GM19023 (cell line): ENCODE measurements around the gene SLC35D3.
"Not testable (repeated sequence)": the region's sequence is repeated elsewhere in the genome, so short reads cannot be mapped to it uniquely, and the experiment has no call there.

Experiments used
- ATAC-seq: cut with Tn5 transposase; IDR thresholded peaks from one replicate; pipeline ENCODE4 v1.9.1; 2021; ENCODE audit warnings: mild to moderate bottlenecking, moderate library complexity; ENCODE audit not compliant: unreplicated experiment

The SLC35D3 gene

DNA sequence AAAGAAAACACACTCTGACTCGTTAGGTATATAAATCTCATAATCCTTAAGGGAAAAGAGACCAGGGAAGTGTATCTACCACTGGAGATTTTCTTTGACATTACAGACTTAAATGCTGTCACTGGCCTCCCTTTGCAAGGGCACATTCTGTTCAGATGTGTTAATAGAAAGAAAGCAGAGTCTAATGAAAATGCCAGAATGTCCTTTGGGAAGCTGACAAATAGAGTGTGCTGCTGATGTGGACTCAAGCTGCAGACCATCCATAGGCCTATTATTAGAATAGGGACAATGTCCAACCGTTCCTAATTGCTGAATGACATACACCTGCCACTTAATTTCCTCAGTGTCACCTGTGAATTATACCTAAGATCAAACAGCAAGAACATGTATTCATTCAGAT, 41.2 kb downstream of the SLC35D3 start:
- no peak for ATAC-seq

GRCh38 chr6:136964398-136964797, 42.3 kb downstream of the SLC35D3 start:
- no peak for ATAC-seq

DNA sequence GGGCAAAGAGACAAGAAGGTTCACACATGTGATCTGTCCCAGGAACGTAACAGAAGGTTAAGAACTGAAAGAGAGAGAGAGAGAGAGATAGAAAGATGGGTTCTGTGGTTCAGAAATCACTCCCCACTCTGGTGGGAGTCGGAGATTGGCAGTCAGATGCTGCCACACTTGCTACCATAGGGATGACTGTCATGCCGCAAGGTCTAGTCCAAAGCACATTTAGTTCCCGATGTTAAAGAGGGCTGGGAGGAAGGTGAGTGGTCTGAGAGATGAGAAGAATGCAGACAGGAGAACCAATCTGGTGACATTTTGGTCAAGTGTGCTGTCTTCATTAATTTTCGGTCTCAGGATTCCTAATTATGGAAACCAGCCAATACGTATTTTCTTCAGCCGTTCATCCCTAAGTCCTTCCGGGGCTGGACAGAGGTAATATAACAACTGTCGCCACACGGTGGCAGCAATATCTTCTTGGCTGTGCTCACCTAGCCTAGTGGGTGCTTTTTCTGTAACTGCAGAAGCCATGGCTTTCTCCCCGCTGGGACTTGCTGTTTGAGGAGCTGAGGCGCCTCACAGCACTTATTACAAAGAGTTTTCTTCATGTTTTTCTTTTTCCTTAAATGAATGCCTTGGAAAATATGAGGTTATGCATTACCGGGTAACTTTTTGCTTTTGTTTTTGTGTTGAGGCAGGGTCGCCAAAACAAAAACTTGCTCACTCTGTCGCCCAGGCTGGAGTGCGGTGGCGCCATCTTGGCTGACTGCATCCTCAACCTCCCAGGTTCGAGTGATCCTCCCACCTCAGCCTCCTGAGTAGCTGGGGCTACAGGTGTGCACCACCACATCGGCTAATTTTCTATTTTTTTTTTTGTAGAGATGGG, 46.0 kb downstream of the SLC35D3 start:
- ATAC-seq = peak; percentile 97

GRCh38 chr6:136968837-136969236, 46.7 kb downstream of the SLC35D3 start:
- no peak for ATAC-seq

DNA sequence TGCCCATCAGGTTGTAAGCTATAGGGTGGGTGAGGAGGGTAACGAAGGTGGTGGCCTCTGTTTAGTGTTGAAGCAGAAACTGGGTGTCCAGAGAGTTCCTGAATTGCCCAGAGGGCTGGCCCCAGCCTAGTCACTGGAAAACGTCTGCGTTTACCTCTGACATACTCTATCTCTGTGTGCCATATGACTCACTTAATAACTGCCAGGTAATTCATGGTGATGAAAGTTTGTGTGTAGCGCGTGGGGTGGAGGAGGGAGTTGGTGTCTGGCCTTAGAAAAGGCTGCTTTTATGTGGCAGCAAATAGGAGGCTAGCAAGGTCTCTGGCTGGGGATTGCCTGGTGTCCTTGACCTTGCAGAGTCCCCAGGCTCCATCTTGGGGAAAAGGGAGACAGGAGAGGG, 47.3 kb downstream of the SLC35D3 start:
- ATAC-seq = no peak

DNA sequence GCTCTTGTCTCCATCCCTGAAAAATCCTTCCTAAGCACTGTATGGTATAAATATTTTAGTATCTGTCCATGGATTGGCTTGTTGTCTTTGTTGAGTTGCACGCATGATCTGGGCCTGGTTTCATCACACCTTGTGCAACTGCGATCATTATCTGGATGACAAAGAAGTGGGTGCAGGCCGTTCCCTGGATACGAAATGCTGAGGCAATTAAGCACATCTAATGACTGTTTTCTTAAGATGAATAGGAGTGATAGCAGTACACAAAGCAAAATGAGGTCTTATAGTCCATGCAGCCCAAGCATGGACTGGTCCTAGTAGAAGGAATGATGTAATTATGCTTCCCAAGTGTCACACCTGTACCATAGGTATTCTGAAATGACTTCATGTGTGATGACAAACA, 47.8 kb downstream of the SLC35D3 start:
- ATAC-seq = no peak

GRCh38 chr6:136971609-136972008, 49.5 kb downstream of the SLC35D3 start:
- no peak for ATAC-seq

GRCh38 chr6:136973781-136974180, 51.7 kb downstream of the SLC35D3 start:
- ATAC-seq = not testable (repeated sequence)
